ENCODE measurements around the gene ADIPOR2.

ADIPOR2 gene

DNA sequence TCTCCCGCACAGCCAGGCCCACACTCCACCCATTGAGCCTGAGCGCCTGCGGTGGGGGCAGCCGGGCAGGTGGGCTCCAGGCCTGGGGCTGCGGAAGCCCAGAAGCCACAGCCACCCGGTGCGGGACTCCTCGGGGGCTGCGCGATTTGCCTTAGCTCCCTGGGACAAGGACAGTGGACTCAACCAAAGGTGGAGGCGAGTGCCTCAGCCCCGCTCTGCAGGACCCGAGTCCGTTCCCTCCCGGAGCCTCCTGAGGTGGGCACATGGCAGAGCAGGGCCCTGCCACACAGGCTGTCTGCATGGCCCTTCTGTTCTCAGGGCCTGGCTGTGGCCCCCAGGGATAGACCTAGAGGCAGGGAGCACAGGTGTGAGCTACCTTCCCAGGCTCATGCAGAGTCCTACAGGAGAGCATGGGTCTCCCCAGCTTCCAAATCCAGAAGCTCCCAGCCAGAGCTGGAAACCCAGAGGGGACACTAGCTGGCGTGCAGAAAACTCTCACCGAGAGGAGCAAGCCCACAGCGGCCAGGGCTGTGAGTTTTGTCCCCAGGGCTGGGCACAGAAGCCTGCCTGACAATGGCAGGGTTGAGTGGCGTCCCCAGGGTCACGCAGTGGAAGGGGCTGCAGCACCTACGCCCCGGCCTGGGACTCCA lies 107.2 kb downstream of the ADIPOR2 start:
- no peak for DNase-seq (ENCODE audit: low read depth in 2 of 2, low spot score in 1 of 2)

DNA sequence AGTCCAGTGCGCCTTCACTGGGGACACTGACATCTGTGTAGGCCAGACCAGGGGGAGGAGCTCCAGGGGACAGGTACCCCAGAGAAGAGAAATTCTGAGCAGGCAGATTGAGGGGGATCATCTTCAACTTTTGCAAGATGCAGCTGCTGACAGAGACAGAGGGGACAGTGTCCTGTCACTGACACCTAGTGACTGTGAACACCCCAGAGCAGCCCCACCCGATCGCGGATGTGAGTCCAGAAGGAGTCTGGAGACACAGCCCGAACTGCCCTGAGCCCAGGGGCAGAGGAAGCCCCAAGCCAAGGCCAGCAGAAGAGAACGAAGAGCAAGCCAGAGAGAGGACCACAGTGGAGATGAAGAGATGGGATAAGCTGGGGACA lies 107.8 kb downstream of the ADIPOR2 start:
- no peak for DNase-seq (ENCODE audit: low read depth in 2 of 2, low spot score in 1 of 2)

DNA sequence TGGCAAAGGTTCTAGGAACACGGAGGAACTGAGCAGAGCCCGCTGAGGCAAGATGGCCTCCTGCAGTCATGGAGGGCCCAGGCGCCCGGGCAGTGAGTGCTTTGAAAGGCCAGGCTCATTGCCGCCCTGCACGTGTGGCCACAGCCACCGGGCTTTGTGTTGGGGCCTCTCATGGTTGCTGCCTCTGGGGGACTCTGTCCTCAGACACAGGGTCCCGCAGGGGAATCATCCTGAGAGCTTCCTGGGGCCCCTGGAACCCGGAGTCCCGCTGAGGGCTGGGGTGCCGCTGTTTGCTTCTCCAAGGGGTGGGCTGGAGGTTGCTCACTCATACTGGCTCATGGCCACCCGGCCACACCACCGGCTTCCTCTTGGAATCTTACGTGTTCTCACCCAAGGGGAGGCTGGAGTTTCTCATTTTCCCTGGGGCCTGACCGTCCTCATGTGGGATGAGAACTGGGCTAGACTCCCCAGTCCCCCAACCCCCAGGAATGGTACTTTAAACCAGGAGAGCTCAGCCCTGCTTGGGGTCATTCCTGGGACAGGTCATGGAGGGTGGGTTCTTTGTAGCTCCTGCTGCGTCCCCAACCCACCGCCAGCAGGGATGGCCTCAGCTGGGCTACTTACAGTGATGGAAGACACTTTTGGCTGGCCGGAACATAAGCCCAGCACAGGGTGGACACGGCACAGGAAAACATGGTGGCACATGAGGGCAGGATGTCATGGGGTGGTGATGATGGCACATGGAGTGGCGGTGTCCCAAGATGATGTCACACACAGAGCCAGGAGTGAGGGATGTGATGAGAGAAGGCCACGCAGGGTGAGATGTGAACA lies 108.4 kb downstream of the ADIPOR2 start:
- DNase-seq (ENCODE audit: low read depth in 2 of 2, low spot score in 1 of 2), result no peak

DNA sequence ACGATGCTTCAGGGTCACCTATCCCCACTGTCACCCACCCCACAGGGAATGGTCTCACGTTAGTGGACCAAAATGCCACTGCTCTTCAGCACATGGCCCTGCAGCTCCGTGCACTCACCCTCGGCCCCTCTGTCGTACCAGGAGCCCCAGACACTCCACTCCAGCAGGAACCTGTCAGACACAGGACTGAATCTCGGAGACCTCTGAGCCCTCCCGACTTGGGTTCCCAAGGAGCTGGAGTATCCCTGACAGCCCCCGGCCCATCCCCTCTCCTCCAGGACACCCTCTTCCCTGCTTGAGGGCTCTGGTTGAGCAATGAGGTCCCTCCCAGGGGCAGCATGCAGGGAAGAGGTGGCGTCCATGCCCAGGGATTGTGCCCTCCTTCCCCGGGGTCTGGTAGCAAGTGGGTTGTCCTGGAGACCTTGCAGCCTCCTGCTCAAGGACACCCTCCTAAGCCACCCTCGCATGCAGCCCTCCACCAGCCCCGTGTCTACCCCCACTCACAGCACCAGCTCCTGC lies 109.1 kb downstream of the ADIPOR2 start:
- no peak for DNase-seq (ENCODE audit: low read depth in 2 of 2, low spot score in 1 of 2)

DNA sequence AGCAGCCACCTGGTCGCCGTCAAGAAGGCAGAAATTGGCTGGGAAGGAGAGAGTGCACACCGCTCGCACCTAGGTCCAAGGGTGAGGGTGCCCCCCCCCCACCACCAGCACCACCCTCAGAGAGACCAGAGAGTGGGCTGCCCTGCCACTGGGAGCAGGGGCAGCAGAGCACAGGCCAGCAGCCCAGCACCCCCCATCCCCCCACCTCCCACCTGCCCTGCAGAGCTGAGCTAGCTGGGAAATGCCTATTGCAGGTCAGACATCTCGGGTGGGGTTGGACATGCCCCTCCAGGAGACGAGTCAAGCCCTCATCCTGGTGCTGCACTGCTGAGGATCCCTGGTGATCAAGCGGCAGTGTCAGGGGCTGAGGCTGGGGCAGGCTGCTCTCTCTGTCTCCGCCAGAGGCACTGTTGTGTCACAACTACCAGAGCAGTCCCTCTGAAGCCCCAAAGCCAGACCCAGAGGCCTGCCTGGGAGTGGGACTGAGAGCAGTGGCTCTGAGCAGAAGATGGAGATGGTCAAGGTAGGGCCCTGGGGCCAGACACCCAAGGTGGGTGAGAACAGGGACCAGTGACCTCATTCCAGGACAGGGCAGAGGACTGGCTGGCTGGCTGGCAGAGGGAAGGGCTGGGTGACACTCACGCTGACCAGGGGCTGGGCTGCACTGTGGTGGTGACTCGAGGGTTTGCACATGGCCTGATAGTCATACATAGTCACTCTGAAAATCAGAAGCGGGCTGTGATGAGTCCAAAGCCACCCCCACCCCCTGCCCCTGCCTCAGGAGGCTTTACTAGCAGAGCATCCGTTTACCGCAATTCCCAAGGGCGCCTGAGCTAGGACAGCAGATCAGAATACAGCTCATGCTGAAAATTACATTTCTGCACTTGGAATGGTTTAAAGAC lies 109.8 kb downstream of the ADIPOR2 start:
- DNase-seq (ENCODE audit: low read depth in 2 of 2, low spot score in 1 of 2), result no peak

DNA sequence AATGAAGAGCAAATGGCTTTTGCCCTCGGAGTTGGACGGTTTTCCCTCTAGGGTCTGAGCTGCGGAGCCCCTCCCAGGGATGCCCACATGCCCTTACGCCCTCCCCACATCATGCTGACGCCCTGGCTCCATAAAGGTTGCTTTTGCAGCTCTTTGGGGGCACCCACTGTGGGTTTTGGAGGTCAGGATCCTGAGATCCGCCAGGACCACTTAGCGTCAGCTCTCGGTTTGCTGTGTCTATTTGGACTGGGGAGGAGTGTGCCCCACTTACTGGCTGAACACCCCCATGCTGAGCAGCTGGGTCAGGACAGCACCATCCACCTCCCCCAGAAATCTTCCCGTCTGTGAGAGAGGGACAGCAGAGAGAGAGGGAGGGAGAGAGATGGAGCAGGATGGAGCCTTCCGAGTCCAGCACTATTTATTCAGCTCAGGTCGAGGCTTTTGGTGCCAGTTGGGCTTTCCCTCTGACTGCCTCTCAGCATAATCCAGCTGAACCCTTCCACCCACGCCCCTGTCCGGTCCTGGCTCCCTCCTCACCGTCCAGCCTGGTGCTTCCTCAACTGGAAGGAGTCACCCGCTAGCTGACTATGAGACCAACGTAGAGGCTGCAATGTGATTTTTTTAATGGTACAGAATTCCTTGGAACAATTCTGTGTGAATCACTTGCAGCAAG lies 110.6 kb downstream of the ADIPOR2 start:
- no peak for DNase-seq (ENCODE audit: low read depth in 2 of 2, low spot score in 1 of 2)

DNA sequence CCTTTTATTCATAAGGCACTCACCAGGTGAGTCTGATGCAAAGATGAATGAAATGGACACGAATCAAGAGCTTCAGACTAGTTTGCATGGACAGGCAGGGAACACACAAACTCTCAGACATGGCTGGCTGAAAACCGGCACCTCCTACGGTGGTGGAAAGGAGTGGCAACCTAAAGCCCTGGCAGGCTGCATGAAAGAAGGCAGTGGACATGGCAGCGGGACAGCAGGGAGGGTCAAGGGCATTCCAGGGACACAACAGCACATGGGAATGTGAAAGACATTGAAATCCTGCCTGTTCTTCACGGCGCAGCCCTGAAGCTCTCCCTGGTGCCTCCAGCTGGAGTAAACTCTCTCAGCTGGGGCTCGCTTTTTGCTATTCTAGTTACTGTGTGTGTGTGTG lies 112.9 kb downstream of the ADIPOR2 start:
- no peak for DNase-seq (ENCODE audit: low read depth in 2 of 2, low spot score in 1 of 2)

DNA sequence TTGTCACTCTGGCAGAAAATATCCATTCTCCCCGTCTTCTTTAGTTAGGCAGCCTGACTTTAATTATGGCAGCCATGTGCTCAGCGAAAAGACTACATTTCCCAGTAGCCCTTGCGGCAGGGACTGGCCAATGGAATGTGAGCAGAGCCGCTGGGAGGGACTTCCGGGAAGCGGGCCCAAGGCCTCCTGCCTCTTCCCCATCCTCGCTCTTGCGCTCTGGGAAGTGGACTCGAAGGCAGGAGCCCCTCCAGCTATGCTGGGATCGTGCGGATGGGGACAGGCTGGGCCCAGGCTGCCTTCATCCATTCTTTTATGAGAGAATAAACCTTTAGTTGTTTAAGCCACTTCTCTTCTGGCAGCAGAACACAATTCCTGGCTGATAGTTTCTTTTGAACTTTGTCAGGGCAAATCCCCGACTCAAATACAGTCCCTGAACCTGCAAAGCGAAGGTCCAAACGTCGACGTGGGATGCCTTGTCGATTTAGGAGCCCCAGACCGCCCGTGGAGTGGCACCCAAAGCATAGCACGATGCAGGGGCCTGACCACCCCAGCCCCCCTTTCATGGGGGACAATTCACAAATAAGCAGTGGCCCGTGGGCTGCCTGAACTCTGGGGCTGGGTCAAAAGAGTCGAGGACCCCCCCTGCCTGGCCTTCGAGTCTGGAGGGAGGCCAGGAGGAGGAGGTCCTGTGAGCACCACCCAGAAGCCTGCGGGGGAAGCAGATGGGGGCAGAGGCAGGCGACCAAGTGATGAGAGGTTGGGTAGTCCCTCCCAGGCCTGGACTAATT lies 113.9 kb downstream of the ADIPOR2 start:
- peak; percentile 50 to 66 for DNase-seq (ENCODE audit: low read depth in 2 of 2, low spot score in 1 of 2)

DNA sequence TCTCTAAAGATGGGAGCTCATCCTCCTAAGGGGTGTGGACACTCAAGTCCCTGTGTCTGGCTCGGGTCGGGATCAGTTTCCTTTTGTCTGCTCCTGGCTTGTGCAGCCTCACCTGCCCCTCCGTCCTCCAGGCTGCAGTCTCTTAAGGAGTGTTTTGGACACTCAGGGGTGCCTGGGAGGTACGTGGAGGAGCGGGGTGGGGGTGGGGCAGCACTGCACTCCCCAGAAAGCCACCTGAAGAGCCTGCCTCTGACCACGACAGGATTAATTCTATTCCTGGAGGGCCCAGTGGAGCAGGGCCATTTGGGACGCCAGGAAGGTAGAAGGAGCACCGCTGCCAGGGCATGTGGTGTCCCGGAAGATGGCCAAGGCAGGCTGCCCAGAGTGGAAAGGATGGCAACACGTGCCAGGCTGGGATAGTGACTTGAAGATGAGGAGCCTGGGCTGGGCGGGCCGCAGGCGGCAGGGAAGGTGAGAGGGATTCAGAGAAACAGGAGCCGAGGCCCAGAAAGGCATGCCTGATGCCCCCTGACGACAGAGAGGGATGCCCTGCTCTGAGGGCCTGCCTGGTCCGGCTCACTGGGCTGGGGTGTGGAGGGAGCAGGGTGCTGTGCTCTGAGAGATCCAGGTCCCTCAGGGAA lies 114.7 kb downstream of the ADIPOR2 start:
- DNase-seq (ENCODE audit: low read depth in 2 of 2, low spot score in 1 of 2), result no peak

DNA sequence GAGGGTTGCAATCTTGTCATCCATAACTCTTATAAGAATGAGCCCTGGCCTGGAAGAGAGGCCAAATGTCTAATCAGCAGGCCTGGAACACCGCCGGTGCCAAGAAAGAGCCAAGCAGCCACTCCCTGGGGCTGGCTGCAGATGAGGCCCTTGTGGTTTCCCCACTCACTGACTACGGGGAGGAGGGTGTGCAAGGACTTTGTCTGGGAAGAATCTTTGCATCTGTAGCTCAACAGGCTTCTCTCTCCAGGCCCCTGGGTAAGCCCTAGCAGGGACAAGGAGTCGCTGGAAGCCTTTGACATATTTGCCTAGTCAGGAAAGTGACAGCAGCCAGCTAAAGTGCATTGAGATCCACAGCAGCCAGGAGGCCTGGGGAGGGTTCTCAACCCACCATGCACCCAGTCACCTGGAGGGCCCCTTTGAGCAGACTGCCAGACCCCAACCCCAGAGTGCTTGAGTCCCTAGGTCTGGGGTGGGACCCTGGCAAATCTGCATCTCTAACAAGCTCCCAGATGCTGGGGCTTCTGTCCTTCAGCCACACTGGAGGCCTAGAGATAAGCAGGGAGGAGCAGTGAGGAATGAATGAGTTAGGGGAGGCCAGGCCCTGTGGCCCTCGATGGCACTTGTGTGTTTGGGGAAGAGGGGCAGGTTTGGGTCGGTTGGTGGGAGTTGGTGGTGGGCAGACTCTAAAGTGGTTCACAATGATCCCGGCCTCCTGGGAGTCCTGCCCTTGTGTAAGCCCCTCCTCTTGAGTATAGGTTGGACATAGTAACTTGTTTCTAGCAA lies 115.6 kb downstream of the ADIPOR2 start:
- no peak for DNase-seq (ENCODE audit: low read depth in 2 of 2, low spot score in 1 of 2)

DNA sequence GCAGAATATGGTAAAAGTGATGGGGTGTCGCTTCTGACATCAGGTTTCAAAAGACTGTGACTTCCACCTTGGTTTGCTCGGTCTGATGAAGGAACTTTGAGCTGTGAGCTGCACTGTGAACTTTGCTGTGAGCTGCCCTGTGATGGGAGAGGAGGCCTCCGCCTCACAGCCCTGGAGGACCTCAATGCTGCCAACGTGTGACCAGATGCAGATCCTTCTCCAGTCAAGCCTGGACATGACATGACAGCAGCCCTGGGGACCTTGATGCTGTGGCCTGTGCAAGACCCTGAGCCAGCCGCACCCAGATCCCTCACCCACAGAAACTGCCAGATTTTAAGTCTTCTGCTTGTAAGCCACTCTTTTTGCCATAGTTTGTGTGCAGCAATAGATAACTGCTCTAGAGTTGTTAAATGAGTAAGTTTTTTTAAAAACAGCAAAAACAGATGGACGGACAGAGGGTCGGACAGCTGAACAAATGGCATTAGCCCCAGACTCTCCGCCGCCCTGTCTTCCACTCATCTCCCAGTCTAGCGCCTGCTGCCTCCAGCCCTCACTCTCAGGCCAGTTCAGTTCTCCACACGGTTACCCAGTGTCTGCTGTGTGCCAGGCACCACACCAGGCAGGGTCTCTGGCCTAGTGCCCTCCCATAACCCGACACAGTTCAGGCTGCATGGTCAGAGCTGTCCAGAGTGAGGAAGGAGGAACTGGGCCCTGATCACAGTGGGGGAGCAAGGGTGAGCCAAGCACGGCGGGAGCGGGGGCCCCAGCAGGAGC lies 116.4 kb downstream of the ADIPOR2 start:
- DNase-seq (ENCODE audit: low read depth in 2 of 2, low spot score in 1 of 2), result no peak

DNA sequence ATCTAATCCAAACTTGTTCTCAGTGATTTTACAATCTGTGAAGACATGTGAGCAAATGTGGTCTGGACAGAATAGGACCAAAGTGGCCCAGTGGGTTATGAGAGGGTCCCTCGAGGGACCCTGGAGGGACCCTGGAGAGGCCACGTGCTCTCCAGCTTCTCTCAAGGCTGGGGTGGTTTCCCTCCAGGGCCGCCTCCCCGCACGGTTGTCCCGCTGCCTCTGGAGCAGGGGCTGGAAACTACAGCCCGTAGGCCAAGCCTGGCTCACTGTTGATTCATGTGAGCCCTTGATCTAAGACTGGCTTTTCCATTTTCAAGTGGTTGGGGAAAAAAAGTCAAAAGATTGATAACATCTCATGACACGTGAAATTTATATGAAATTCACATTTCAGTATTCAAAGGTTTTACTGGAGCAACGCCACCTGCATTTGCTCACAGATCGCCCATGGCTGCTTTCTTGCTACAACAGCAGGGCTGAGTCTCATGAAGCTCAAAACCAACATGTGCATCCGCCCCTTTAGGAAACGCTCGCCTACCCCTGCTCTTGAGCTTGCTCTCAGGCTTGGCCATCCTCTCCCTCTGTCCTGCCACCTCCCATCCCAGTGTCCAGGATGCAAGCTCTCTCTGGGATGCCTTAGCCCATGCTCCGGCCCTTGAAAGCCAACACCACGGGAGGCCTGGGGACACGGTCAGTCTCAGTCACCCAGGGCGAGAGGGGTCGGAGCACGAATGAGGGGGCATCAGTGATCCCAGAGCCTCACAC lies 117.3 kb downstream of the ADIPOR2 start:
- DNase-seq (ENCODE audit: low read depth in 2 of 2, low spot score in 1 of 2), result no peak

DNA sequence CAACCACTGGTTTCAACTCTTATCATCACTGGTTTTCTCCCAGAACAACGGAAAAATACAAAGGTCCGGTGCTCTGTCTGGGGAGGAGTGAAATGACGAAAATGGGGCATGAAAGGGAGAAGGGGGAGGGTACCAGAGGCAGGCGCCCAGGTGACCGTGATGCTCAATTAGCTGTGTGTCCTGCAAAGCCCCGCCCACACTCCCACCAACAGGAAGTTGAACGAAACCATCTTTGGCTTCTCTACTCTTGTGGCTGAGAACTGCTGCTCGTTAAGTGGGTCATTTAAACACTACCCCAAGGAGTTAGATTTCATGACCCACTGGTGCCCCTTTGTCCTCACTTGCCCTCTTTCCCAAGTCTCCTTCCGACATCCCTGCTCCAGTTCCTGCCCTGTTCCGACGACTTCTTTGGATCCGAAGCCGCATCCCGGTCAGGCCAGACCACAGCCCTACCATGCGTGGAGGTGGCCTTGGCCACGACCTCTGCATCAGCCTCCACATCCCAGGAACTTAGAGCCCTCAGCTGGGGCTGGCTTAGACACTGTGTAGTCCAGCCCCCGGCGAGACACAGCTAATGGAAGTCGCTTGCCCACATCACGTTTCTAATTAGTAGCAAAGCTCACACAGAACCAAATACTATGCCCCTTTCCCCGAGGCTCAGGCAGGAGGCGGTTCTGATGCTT lies 118.1 kb downstream of the ADIPOR2 start:
- no peak for DNase-seq (ENCODE audit: low read depth in 2 of 2, low spot score in 1 of 2)

DNA sequence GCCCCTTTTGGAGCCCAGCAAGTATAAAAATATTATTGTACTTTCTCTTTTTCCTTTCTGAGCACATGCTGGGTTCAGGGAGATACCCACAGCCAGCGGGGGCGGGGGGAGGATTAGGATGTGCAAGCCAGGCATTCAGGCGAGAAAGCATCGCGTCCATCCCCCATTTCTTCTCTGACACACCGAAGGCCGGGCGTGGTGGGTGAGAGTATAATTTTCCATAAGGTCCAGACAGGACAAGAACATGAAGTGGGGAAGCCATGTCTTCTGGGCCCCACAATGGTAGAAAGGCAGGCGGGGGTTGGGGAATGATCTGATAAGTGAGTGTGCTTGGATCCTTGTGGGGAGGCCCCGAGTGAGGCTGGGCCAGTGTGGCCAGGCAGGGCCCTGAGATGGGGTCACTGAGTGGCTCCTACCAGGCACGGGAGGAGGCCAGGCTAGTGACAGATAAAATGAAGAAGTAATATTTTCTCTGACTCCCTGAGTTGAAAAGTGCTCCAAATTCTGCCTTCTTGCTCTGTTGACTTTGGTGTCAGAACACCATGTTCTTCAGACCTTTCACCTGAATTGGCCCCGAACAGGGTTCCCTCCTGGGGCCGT lies 118.8 kb downstream of the ADIPOR2 start:
- no peak for DNase-seq (ENCODE audit: low read depth in 2 of 2, low spot score in 1 of 2)

DNA sequence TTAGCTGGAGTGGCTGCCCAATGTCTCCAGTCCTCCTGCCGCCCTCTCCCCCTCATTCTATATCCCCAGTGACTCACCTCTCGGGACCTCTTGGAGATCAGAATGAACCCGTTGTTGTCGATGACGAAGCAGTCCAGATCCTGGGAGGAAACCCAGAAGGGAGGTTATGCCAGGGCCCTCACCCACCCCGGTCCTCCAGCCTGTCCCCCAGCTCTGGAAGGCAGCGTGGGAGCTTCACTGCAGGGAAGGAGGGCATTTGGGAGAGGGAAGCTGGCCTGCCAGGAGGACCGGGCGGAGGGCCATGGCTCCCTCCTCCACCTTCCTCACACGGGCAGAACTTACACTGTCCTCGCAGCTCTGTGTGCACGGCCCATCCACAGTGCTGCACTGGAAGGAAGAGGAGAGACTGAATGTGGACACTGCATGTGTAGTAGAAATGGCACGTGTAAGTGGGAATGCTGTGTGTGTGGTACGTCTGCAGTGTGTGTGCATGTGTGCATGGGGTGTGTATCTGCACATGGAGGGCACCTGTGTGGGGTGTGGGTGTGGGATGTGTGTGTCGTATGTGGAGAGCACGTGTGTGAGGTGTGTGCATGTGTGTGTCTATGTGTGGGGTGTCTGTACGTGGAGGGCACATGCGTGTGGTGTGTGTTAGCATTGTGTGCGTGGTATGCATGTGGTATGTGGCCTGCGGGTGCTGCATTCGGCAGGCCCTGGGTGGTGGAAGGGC lies 119.5 kb downstream of the ADIPOR2 start:
- no peak for DNase-seq (ENCODE audit: low read depth in 2 of 2, low spot score in 1 of 2)

DNA sequence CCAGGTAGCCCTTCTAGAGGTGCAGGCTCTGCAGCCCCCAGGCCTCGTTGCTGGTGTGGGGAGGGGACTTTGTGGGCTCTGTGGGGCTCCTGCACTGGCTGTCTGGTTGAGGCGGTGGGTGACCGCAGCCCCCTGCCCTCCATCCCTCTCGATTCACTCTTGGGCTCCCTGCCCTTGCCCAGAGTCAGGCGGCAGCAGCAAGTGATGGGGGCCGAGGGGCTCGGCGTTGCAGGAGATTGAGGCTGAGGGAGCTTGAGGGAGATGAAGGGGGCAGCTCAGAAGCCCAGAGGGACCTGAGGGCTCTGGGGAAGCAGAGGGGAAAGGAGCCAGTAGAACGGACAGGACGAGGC lies 120.0 kb downstream of the ADIPOR2 start:
- no peak for DNase-seq (ENCODE audit: low read depth in 2 of 2, low spot score in 1 of 2)

Measured in stimulated activated CD8-positive, alpha-beta memory T cell treated with anti-CD3 and anti-CD28 coated beads, Interleukin-4, amount 100 ng/mL, for 1 hour (primary cell).